ENCODE data around the gene NCOA3.

GRCh38 chr20:47699818-47700217 is 198.1 kb downstream of the NCOA3 start:
- TF ChIP-seq CTCF (IDR thresholded peaks at IDR 0.05): no peak
- no peak for TF ChIP-seq POLR2A (IDR thresholded peaks at IDR 0.05)
